ENCODE data around the gene GPRIN3.
"Not testable (repeated sequence)": the region's sequence is repeated elsewhere in the genome, so short reads cannot be mapped to it uniquely, and the experiment has no call there.

Gene GPRIN3

GRCh38 chr4:89311433-89311832, 3.8 kb upstream of the GPRIN3 start:
- no peak for FAIRE-seq

GRCh38 chr4:89309154-89309553, 1.6 kb upstream of the GPRIN3 start:
- not testable (repeated sequence) for FAIRE-seq

DNA sequence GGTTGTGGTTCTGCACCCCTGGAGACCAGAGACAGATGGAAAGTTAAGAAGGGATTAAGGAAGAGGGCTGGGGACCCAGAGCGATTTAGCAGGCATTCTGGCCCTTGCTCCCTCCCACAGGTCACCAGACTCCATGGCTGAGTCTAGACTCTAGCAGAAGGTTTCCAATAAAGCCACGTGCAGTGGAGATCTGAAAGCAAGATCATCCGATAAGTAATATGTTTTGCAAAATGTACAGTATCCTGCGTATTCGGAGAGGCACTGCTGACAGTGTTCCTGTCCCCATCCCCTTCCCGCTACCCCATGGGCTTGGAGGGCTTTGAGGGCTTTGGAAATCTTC, 531 bp upstream of the GPRIN3 start:
- FAIRE-seq: no peak

GRCh38 chr4:89307178-89307445, 488 bp downstream of the GPRIN3 start:
- FAIRE-seq: no peak

GRCh38 chr4:89306486-89307177, 968 bp downstream of the GPRIN3 start:
- FAIRE-seq: no peak

GRCh38 chr4:89305712-89306437, 1.7 kb downstream of the GPRIN3 start:
- no peak for FAIRE-seq

DNA sequence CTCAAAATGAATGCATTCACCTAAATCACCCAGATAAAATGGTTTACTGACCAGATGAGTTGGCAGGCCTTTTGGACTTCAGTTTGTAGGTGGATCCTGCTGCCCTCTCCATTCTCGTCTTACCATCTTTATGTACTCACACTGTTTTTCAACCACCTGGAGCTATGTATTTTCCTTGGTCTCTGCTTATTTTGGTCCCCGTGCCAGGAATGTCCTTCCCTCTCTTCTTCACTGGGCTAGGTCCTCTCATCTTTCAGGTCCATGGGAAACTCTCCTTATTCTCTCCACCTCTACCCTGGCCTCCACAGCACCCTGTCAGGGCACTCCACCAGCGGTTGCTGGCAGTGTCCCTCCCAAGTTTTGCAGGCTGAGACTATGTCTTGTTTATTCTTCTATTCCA, 2.6 kb downstream of the GPRIN3 start:
- no peak for FAIRE-seq

GRCh38 chr4:89303814-89304388, 3.7 kb downstream of the GPRIN3 start:
- no peak for FAIRE-seq

DNA sequence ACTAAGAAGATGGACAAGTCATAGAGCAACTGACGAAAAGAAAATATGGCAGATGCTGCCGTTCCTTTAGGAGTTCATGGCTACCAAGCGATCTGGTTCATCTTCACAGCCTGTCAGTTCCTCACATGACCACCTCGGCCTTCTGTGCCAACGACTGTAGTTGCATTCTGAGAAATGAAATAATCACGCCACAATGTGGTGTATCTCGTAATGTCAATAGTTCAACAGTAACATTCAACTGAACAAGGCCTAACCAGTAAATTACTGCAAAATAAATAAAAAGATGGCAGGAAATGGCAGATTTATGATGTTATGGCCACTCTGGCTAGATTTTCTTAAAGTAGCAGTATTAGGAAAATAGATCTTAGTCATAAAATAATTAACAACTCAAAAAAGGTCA, 4.4 kb downstream of the GPRIN3 start:
- FAIRE-seq: no peak

GRCh38 chr4:89301902-89302301, 5.7 kb downstream of the GPRIN3 start:
- no peak for FAIRE-seq

- no peak for FAIRE-seq
Observed at GRCh38 chr4:89301003-89301402, 6.6 kb downstream of the GPRIN3 start.

DNA sequence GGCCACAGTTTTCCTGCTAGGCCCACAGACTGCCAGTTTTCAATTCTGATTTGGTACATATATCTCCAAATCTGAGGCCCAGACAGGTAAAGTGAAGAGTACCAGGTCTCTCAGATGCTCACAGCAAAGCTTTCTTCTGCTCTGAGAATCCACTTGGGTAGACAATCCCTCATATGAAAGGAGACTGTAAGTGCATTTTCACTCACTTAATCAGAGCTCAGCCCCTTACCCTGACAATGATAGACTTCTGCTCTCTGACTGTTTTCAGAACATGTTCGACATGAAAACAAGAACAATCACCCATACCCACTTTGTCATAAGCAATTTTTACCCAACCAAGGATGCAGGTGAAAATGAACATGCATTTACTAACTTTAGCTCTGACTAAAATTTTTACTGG, 7.1 kb downstream of the GPRIN3 start:
- no peak for FAIRE-seq

- no peak for FAIRE-seq
Observed at GRCh38 chr4:89300060-89300459, 7.5 kb downstream of the GPRIN3 start.

DNA sequence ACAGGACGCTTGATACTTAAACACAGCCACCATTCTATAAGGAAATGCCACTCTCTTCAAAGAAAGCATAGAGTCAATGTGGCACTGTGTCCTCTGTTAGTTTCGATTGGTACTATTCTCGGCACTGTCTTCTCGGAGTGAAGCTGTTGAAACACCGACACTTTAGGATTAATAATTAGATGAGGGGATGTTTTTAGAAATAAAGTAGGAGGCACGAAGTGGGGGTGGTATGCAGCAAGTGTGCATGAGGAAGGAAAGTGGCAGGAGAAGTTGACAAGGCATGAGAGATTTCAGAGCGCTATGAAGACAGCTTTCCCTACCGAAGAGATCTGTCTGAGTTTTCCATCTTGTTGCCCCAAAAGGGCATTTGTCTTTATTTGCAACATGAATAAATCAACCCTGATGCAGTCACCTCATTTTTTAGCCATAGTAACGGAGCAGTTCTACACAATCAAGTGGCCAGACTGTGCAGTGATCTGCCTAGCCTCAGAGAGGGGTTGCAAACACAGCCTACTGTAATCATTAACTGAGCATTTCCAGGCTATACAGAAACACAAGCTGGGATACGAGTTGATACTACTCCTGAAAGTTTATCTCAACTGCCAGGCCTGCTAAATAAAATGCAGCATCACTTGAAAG, 8.3 kb downstream of the GPRIN3 start:
- FAIRE-seq: no peak

GRCh38 chr4:89298788-89299152, 8.8 kb downstream of the GPRIN3 start:
- no peak for FAIRE-seq

DNA sequence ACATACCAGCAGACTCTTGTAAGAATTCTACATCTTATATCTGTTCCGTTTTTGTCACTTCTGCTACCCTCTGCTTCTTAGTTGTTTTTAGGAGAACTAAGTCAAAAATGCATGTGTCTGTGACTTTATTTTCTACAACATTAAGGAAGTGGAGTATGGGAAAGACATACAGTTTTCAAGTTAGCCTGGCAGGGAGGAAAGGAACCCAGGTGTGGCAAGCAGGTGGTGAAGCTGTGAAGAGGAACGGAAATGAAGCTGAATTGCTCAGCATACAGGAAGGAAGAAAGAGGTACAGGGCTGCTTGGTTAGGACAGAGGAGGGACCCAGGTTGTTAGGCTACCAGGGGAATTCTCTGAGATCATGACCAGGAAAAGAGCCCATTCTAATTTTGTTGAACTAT, 9.4 kb downstream of the GPRIN3 start:
- FAIRE-seq: no peak

- FAIRE-seq: no peak
Observed at GRCh38 chr4:89296896-89297295, 10.7 kb downstream of the GPRIN3 start.

DNA sequence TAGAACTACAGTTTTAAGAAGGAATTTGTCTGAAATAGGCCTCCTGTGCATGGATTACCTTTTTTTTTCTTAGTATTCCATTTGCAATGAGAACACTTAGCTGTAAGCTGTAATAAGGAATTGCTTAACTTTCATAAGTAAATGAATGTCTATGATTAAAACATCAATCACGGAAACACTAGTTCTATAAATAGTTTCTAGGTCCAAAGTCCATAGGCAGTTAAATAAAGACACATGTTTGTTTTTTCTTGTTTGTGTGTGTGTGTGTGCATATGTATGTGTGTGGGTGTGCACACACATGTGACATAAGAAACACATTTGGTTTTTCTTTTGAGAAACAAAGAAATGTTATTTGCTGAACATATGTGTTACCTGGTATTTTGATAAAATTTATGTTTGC, 11.2 kb downstream of the GPRIN3 start:
- no peak for FAIRE-seq

- FAIRE-seq: no peak
Observed at GRCh38 chr4:89295415-89295927, 12.1 kb downstream of the GPRIN3 start.

GRCh38 chr4:89294573-89295269, 12.9 kb downstream of the GPRIN3 start:
- no peak for FAIRE-seq

- FAIRE-seq: no peak
Observed at GRCh38 chr4:89293299-89293698, 14.3 kb downstream of the GPRIN3 start.

GRCh38 chr4:89290727-89291516, 16.7 kb downstream of the GPRIN3 start:
- no peak for FAIRE-seq

DNA sequence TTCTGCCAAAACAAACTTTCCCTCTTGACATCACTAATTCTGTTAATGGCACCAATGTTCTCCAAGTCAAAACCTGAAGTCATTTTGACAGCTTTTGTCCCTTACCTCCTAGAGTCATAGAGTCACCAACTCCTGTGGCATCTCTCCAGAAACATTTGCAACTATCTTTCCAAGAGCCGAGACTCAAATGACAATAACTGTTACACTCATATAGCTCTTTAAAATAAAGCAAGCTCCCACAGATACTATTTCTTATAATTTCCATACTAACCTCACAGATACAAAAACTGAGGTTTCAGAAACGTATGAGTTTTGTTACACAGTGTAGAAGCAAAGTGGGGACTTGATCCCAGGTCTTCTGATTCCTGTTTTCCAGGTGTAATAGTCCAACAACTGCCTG, 18.3 kb downstream of the GPRIN3 start:
- FAIRE-seq: no peak
